Liver (tissue), 3 donors: Measurements from ENCODE around the gene TSPAN33.

ENCODE experiments used
- EGR1 ChIP-seq, 2 donors: IDR thresholded peaks; 2 replicates each; pipeline ENCODE4 v1.6.1; 2016 to 2018; ENCODE audit warnings: antibody characterized with exemption in 2 of 2, low read depth in 2 of 2
- FOXA1 ChIP-seq: IDR thresholded peaks from 2 replicates; pipeline ENCODE4 v1.6.1; 2016; ENCODE audit warnings: antibody characterized with exemption
- GABPA ChIP-seq, 2 donors: IDR thresholded peaks in 1 of 2; conservative IDR thresholded peaks in 1 of 2; 2 replicates each; pipeline ENCODE4 v1.6.1; 2016; ENCODE audit warnings: antibody characterized with exemption in 2 of 2, mild to moderate bottlenecking in 1 of 2, moderate library complexity in 1 of 2
- JUND ChIP-seq, 2 donors: IDR thresholded peaks; 2 replicates each; pipeline ENCODE4 v1.6.1; 2016; ENCODE audit warnings: antibody characterized with exemption in 2 of 2
- MAX ChIP-seq: IDR thresholded peaks from 2 replicates; pipeline ENCODE4 v1.6.1; 2016; ENCODE audit warnings: antibody characterized with exemption
- RAD21 ChIP-seq, 2 donors: IDR thresholded peaks; 2 replicates each; pipeline ENCODE4 v1.6.1; 2016; ENCODE audit warnings: antibody characterized with exemption in 2 of 2, mild to moderate bottlenecking in 2 of 2
- REST ChIP-seq: IDR thresholded peaks from 2 replicates; pipeline ENCODE4 v1.6.1; 2016; ENCODE audit warnings: antibody characterized with exemption, mild to moderate bottlenecking
- RXRA ChIP-seq, 2 donors: IDR thresholded peaks; 2 replicates each; pipeline ENCODE4 v1.6.1; 2017 to 2018; ENCODE audit warnings: antibody characterized with exemption in 2 of 2, mild to moderate bottlenecking in 1 of 2
- SP1 ChIP-seq: IDR thresholded peaks from 2 replicates; pipeline ENCODE4 v1.6.1; 2018; ENCODE audit warnings: antibody characterized with exemption, mild to moderate bottlenecking
- TAF1 ChIP-seq: conservative IDR thresholded peaks from 2 replicates; pipeline ENCODE4 v1.6.1; 2016; ENCODE audit warnings: antibody characterized with exemption, mild to moderate bottlenecking
- TF ChIP-seq, protein P1 (sequence below): fragments of 150-350 bp; IDR thresholded peaks from 2 replicates; pipeline ENCODE4 v1.5.1; 2017; ENCODE audit warnings: improper control_type of control experiment, low read depth, low read length; ENCODE audit not compliant: missing input control
- TF ChIP-seq, protein P2 (sequence below): IDR thresholded peaks from 2 replicates; pipeline ENCODE4 v1.6.1; 2016; ENCODE audit warnings: antibody characterized with exemption
- donor health status: healthy.
- donor health status: healthy.

DNA sequence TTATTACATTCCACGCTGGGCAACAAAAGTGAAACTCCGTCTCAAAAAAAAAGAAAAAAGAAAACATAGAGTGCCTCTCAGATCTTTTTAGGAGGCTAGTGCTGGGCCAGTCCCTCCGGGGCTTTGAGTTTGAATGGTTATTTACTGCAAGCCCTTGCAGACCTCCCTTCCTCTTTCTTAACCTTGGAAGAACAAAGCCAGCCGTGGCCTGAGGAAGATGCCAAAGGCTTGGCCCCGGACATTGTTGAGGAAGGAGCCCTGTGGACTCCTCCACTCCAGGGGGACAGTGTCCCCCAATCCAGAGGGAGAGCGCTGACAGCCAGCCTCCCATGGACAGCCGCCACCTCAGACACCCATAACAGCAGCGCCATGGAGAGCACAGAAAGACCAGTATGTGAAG, 5.0 kb downstream of the TSPAN33 start:
- TF ChIP-seq EGR1 (IDR thresholded peaks at IDR 0.05; ENCODE audit: low read depth in 2 of 2) (no peak), TAF1 (no peak), JUND (IDR thresholded peaks at IDR 0.05) (no peak), FOXA1 (no peak), RAD21 (IDR thresholded peaks at IDR 0.05) (no peak), MAX (no peak), SP1 (no peak), GABPA (IDR thresholded peaks at IDR 0.05 in 1 of 2, conservative IDR thresholded peaks at IDR 0.05 in 1 of 2) (no peak), RXRA (IDR thresholded peaks at IDR 0.05) (no peak), REST (no peak)
- TF ChIP-seq, protein P1, sequence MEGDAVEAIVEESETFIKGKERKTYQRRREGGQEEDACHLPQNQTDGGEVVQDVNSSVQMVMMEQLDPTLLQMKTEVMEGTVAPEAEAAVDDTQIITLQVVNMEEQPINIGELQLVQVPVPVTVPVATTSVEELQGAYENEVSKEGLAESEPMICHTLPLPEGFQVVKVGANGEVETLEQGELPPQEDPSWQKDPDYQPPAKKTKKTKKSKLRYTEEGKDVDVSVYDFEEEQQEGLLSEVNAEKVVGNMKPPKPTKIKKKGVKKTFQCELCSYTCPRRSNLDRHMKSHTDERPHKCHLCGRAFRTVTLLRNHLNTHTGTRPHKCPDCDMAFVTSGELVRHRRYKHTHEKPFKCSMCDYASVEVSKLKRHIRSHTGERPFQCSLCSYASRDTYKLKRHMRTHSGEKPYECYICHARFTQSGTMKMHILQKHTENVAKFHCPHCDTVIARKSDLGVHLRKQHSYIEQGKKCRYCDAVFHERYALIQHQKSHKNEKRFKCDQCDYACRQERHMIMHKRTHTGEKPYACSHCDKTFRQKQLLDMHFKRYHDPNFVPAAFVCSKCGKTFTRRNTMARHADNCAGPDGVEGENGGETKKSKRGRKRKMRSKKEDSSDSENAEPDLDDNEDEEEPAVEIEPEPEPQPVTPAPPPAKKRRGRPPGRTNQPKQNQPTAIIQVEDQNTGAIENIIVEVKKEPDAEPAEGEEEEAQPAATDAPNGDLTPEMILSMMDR, result no peak
- TF ChIP-seq, protein P2, sequence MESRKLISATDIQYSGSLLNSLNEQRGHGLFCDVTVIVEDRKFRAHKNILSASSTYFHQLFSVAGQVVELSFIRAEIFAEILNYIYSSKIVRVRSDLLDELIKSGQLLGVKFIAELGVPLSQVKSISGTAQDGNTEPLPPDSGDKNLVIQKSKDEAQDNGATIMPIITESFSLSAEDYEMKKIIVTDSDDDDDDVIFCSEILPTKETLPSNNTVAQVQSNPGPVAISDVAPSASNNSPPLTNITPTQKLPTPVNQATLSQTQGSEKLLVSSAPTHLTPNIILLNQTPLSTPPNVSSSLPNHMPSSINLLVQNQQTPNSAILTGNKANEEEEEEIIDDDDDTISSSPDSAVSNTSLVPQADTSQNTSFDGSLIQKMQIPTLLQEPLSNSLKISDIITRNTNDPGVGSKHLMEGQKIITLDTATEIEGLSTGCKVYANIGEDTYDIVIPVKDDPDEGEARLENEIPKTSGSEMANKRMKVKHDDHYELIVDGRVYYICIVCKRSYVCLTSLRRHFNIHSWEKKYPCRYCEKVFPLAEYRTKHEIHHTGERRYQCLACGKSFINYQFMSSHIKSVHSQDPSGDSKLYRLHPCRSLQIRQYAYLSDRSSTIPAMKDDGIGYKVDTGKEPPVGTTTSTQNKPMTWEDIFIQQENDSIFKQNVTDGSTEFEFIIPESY, result no peak
